Right renal pelvis (tissue), 4 donors: ENCODE results near the gene ATP9A. TPM values are rescaled to one million over a fixed set of nuclear protein-coding genes. Genes with fewer than 3 reads are reported as not detected.
"Not testable (repeated sequence)": the region's sequence is repeated elsewhere in the genome, so short reads cannot be mapped to it uniquely, and the experiment has no call there.

Experiments used
- DNase-seq, 4 donors: peaks; one replicate each; pipeline ENCODE4 v3.0.0-alpha.2; 2013; ENCODE audit warnings: low read depth in 4 of 4, low spot score in 3 of 4, missing footprints in 1 of 4
- polyA plus RNA-seq, 4 donors: library from polyadenylated mRNA; unstranded; fragments of 120-200 nt; gene quantifications; one replicate each; pipeline ENCODE4 v1.2.1, GENCODE V29; 2013; ENCODE audit not compliant: insufficient read length in 4 of 4

The ATP9A gene
- polyA plus RNA-seq, 4 donors: 57.7 to 63.7 (median 61.4) TPM

- DNase-seq: not testable (repeated sequence)
Measured at GRCh38 chr20:51753220-51753619, 15.0 kb downstream of the ATP9A start.

GRCh38 chr20:51752343-51752951 is 15.7 kb downstream of the ATP9A start:
- DNase-seq: no peak

- DNase-seq: no peak
Measured at GRCh38 chr20:51750770-51751388, 17.3 kb downstream of the ATP9A start.

- DNase-seq: no peak
Measured at GRCh38 chr20:51750037-51750769, 18.0 kb downstream of the ATP9A start.

GRCh38 chr20:51749674-51750036 is 18.5 kb downstream of the ATP9A start:
- no peak for DNase-seq

GRCh38 chr20:51747182-51747911 is 20.8 kb downstream of the ATP9A start:
- DNase-seq: no peak

GRCh38 chr20:51745804-51746203 is 22.4 kb downstream of the ATP9A start:
- no peak for DNase-seq

GRCh38 chr20:51740838-51741237 is 27.4 kb downstream of the ATP9A start:
- no peak for DNase-seq

- DNase-seq: not testable (repeated sequence)
Measured at GRCh38 chr20:51740308-51740707, 27.9 kb downstream of the ATP9A start.

- no peak for DNase-seq
Measured at GRCh38 chr20:51739722-51740249, 28.4 kb downstream of the ATP9A start.

- DNase-seq: no peak
Measured at GRCh38 chr20:51738877-51739447, 29.2 kb downstream of the ATP9A start.

GRCh38 chr20:51738261-51738660 is 29.9 kb downstream of the ATP9A start:
- DNase-seq: not testable (repeated sequence)

- DNase-seq: no peak
Measured at GRCh38 chr20:51736947-51737346, 31.2 kb downstream of the ATP9A start.

- no peak for DNase-seq
Measured at GRCh38 chr20:51735728-51736600, 32.2 kb downstream of the ATP9A start.

- no peak for DNase-seq
Measured at GRCh38 chr20:51734876-51735720, 33.1 kb downstream of the ATP9A start.

- DNase-seq: no peak
Measured at GRCh38 chr20:51733070-51733469, 35.1 kb downstream of the ATP9A start.

GRCh38 chr20:51732096-51732791 is 35.9 kb downstream of the ATP9A start:
- no peak for DNase-seq

GRCh38 chr20:51731731-51732095 is 36.5 kb downstream of the ATP9A start:
- no peak for DNase-seq
